HepG2 (cell line): ENCODE data around the gene NAA15. TPM values are rescaled to one million over a fixed set of nuclear protein-coding genes. Genes with fewer than 3 reads are reported as not detected.

Experiments used
- BRD4 ChIP-seq: sonication (generic); formaldehyde crosslinking; IDR thresholded peaks from 2 replicates; pipeline ENCODE4 v1.4.0; 2020; ENCODE audit warnings: missing genetic modification reagents
- CBX1 ChIP-seq: IDR thresholded peaks from one replicate; pipeline ENCODE4 v1.6.1; 2016; ENCODE audit warnings: antibody characterized with exemption, low read depth
- CENPX ChIP-seq: sonication (generic); formaldehyde crosslinking; IDR thresholded peaks from 2 replicates; pipeline ENCODE4 v1.9.0; 2021; ENCODE audit warnings: mild to moderate bottlenecking, missing genetic modification reagents, moderate library complexity
- ELF1 ChIP-seq: sonication (generic); formaldehyde crosslinking; IDR thresholded peaks from 2 replicates; pipeline ENCODE4 v1.4.0; 2020; ENCODE audit warnings: missing genetic modification reagents
- ERF ChIP-seq: IDR thresholded peaks from 2 replicates; pipeline ENCODE4 v1.6.1; 2018; ENCODE audit warnings: missing biosample characterization, missing genetic modification reagents
- KLF12 ChIP-seq: sonication (generic); formaldehyde crosslinking; IDR thresholded peaks from 2 replicates; pipeline ENCODE4 v1.4.0; 2020; ENCODE audit warnings: missing genetic modification reagents, borderline replicate concordance
- NCOA2 ChIP-seq: sonication (generic); formaldehyde crosslinking; IDR thresholded peaks from 2 replicates; pipeline ENCODE4 v1.8.0; 2022; ENCODE audit warnings: inconsistent platforms
- PCBP2 ChIP-seq: fragments of 200-400 bp; formaldehyde crosslinking; optimal IDR thresholded peaks from 2 replicates; pipeline ENCODE3; 2018; ENCODE audit warnings: low read length, low read depth; ENCODE audit not compliant: poor library complexity, severe bottlenecking
- SRF ChIP-seq: IDR thresholded peaks from 2 replicates; pipeline ENCODE4 v1.6.1; 2011; ENCODE audit warnings: mild to moderate bottlenecking, low read depth, low read length, moderate library complexity
- TSC22D2 ChIP-seq: sonication (generic); formaldehyde crosslinking; IDR thresholded peaks from 2 replicates; pipeline ENCODE4 v1.5.1; 2020; ENCODE audit warnings: missing genetic modification reagents, mild to moderate bottlenecking, borderline replicate concordance
- ZNF766 ChIP-seq: sonication (generic); formaldehyde crosslinking; IDR thresholded peaks from 2 replicates; pipeline ENCODE4 v1.5.0; 2020; ENCODE audit warnings: missing genetic modification reagents, borderline replicate concordance
- ZNF788 ChIP-seq: sonication (generic); formaldehyde crosslinking; IDR thresholded peaks from 2 replicates; pipeline ENCODE4 v1.5.0; 2020; ENCODE audit warnings: mild to moderate bottlenecking, missing genetic modification reagents, borderline replicate concordance
- ZSCAN20 ChIP-seq: sonication (generic); formaldehyde crosslinking; IDR thresholded peaks from 2 replicates; pipeline ENCODE4 v1.4.0; 2020; ENCODE audit warnings: missing genetic modification reagents, mild to moderate bottlenecking, borderline replicate concordance
- polyA plus RNA-seq, 8 experiments: library from polyadenylated mRNA; depleted of rRNA in 3 of 8; stranded (reverse) in 7 of 8; unstranded in 1 of 8; fragments of >200 nt; fragmentation: Illumina TruSeq in 4 of 8; extraction: Trizol in 4 of 8; gene quantifications; 2 replicates each; pipeline versions ENCODE4 v1.2.1 to v1.2.3, GENCODE V29; 2011 to 2016; ENCODE audit warnings: low read depth in 4 of 8, missing spikeins in 1 of 8, mixed read lengths in 1 of 8; ENCODE audit not compliant: insufficient read depth in 1 of 8
- total RNA-seq, 5 experiments: library from RNA; depleted of rRNA; stranded (reverse); fragments of >200 nt; fragmentation: Illumina TruSeq; extraction: Trizol; gene quantifications; 2 replicates each; pipeline ENCODE4 v1.2.3, GENCODE V29; 2016; ENCODE audit warnings: low read depth in 1 of 5
- TF ChIP-seq, protein P1 (sequence below): sonication (generic); formaldehyde crosslinking; IDR thresholded peaks from 2 replicates; pipeline ENCODE4 v1.9.0; 2022; ENCODE audit warnings: low read depth, missing genetic modification reagents
- TF ChIP-seq, protein P2 (sequence below): fragments of 450-650 bp; IDR thresholded peaks from 2 replicates; pipeline ENCODE4 v1.6.1; 2017; ENCODE audit warnings: mild to moderate bottlenecking
- TF ChIP-seq, protein P3 (sequence below): sonication (generic); formaldehyde crosslinking; IDR thresholded peaks from 2 replicates; pipeline ENCODE4 v1.4.0; 2020; ENCODE audit warnings: missing genetic modification reagents
- TF ChIP-seq, protein P4 (sequence below): sonication (generic); formaldehyde crosslinking; IDR thresholded peaks from 2 replicates; pipeline ENCODE4 v1.4.0; 2020; ENCODE audit warnings: missing genetic modification reagents
- TF ChIP-seq, protein P5 (sequence below), 2 experiments: sonication (generic) in 1 of 2; formaldehyde crosslinking in 1 of 2; IDR thresholded peaks; 2 replicates each; pipeline versions ENCODE4 v1.4.0 to v1.6.1; 2018 to 2020; ENCODE audit warnings: missing genetic modification reagents in 2 of 2, borderline replicate concordance in 1 of 2, low read depth in 1 of 2, mild to moderate bottlenecking in 1 of 2, missing biosample characterization in 1 of 2
- TF ChIP-seq, protein P6 (sequence below): sonication (generic); formaldehyde crosslinking; IDR thresholded peaks from 2 replicates; pipeline ENCODE4 v1.5.0; 2020; ENCODE audit warnings: missing genetic modification reagents, mild to moderate bottlenecking, borderline replicate concordance

The NAA15 gene
- total and polyA plus RNA-seq, 2 of the 13 experiments (the other 11 are each of a cell fraction or from before 2014, with no cell fraction given), result 6.2 to 50.2 TPM

DNA sequence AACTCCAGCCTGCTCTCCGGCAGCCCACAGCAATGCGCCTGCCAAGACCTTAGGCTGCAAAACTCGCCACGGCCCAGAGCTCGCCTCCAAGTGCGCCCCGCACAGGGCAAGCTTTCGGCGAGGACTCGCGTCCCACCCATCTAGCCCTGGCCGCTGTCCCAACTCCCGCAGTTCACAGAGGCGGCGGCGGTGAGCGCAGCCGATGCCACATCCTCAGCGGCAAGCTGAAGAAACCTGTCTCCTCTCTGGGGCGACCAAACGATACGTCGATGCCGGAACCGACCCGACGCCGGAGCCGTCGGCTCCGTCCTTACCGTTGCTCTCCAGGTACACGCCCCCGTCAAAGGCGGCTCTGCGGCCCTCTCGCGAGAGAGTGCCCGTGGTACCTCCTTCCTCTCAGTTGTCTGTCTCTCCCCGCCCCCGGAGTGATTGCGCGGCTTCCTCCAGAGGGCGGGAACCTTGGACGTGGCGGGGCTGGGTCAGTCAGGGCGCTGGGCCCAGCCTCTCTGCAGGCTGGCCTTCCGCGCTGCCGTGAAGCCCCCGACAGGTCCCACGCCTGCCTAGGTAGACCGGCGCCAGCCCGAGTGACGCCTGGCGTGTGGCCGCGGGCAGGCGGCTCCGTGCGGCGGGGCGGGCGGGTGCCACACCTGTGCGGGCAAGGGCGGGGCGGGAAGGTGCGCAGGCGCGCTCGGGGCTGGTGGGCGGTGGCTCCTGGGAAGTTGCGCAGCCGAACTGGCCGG is 152.2 kb downstream of the NAA15 start (continued):
- no peak for TF ChIP-seq NCOA2 (CRISPR knock-in tag)
- TF ChIP-seq, protein P1, sequence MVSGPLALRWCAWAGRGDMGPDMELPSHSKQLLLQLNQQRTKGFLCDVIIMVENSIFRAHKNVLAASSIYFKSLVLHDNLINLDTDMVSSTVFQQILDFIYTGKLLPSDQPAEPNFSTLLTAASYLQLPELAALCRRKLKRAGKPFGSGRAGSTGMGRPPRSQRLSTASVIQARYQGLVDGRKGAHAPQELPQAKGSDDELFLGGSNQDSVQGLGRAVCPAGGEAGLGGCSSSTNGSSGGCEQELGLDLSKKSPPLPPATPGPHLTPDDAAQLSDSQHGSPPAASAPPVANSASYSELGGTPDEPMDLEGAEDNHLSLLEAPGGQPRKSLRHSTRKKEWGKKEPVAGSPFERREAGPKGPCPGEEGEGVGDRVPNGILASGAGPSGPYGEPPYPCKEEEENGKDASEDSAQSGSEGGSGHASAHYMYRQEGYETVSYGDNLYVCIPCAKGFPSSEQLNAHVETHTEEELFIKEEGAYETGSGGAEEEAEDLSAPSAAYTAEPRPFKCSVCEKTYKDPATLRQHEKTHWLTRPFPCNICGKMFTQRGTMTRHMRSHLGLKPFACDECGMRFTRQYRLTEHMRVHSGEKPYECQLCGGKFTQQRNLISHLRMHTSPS (CRISPR knock-in tag), result peak; percentile 54; the same call in 1 of the 2 replicates
- TF ChIP-seq ZNF766, result peak; percentile 55; the same call in 1 of the 2 replicates
- TF ChIP-seq CBX1, result no peak
- TF ChIP-seq ZSCAN20 (CRISPR knock-in tag), result no peak
- TF ChIP-seq, protein P2, sequence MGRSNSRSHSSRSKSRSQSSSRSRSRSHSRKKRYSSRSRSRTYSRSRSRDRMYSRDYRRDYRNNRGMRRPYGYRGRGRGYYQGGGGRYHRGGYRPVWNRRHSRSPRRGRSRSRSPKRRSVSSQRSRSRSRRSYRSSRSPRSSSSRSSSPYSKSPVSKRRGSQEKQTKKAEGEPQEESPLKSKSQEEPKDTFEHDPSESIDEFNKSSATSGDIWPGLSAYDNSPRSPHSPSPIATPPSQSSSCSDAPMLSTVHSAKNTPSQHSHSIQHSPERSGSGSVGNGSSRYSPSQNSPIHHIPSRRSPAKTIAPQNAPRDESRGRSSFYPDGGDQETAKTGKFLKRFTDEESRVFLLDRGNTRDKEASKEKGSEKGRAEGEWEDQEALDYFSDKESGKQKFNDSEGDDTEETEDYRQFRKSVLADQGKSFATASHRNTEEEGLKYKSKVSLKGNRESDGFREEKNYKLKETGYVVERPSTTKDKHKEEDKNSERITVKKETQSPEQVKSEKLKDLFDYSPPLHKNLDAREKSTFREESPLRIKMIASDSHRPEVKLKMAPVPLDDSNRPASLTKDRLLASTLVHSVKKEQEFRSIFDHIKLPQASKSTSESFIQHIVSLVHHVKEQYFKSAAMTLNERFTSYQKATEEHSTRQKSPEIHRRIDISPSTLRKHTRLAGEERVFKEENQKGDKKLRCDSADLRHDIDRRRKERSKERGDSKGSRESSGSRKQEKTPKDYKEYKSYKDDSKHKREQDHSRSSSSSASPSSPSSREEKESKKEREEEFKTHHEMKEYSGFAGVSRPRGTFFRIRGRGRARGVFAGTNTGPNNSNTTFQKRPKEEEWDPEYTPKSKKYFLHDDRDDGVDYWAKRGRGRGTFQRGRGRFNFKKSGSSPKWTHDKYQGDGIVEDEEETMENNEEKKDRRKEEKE, result no peak
- TF ChIP-seq, protein P3, sequence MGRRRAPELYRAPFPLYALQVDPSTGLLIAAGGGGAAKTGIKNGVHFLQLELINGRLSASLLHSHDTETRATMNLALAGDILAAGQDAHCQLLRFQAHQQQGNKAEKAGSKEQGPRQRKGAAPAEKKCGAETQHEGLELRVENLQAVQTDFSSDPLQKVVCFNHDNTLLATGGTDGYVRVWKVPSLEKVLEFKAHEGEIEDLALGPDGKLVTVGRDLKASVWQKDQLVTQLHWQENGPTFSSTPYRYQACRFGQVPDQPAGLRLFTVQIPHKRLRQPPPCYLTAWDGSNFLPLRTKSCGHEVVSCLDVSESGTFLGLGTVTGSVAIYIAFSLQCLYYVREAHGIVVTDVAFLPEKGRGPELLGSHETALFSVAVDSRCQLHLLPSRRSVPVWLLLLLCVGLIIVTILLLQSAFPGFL, result no peak
- TF ChIP-seq KLF12, result peak; percentile 91; the same call in 1 of the 2 replicates
- no peak for TF ChIP-seq CENPX
- TF ChIP-seq, protein P4, sequence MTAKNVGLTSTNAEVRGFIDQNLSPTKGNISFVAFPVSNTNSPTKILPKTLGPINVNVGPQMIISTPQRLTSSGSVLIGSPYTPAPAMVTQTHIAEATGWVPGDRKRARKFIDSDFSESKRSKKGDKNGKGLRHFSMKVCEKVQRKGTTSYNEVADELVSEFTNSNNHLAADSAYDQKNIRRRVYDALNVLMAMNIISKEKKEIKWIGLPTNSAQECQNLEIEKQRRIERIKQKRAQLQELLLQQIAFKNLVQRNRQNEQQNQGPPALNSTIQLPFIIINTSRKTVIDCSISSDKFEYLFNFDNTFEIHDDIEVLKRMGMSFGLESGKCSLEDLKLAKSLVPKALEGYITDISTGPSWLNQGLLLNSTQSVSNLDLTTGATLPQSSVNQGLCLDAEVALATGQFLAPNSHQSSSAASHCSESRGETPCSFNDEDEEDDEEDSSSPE (CRISPR knock-in tag), result peak; percentile 94
- TF ChIP-seq PCBP2, result no peak
- peak; percentile 30; the same call in 1 of the 2 replicates for TF ChIP-seq TSC22D2 (CRISPR knock-in tag)
- no peak for TF ChIP-seq BRD4
- TF ChIP-seq ELF1, result peak; percentile 61
- no peak for TF ChIP-seq SRF
- TF ChIP-seq ZNF788 (CRISPR knock-in tag), result peak; percentile 81; the same call in 1 of the 2 replicates
- TF ChIP-seq, protein P5, sequence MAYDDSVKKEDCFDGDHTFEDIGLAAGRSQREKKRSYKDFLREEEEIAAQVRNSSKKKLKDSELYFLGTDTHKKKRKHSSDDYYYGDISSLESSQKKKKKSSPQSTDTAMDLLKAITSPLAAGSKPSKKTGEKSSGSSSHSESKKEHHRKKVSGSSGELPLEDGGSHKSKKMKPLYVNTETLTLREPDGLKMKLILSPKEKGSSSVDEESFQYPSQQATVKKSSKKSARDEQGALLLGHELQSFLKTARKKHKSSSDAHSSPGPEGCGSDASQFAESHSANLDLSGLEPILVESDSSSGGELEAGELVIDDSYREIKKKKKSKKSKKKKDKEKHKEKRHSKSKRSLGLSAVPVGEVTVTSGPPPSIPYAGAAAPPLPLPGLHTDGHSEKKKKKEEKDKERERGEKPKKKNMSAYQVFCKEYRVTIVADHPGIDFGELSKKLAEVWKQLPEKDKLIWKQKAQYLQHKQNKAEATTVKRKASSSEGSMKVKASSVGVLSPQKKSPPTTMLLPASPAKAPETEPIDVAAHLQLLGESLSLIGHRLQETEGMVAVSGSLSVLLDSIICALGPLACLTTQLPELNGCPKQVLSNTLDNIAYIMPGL (CRISPR knock-in tag; IDR thresholded peaks at IDR 0.05; ENCODE audit: borderline replicate concordance in 1 of 2, low read depth in 1 of 2), result peak; percentile 68 to 85; a peak in 3 of 4 replicates
- TF ChIP-seq ERF, result peak; percentile 37
- TF ChIP-seq, protein P6, sequence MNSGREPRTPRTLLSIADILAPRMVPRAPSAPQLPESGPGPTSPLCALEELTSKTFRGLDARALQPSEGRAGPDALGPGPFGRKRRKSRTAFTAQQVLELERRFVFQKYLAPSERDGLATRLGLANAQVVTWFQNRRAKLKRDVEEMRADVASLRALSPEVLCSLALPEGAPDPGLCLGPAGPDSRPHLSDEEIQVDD (CRISPR knock-in tag), result peak; percentile 34
